PC-9 (cell line): ENCODE results near the gene CLASRP.

Experiments used
- EZH2 ChIP-seq: fragments of 200-600 bp; sonication (generic); IDR thresholded peaks from 2 replicates; pipeline ENCODE4 v1.8.0; 2017; ENCODE audit warnings: antibody characterized with exemption, low read depth
- TF ChIP-seq, protein P1 (sequence below): fragments of 200-600 bp; sonication (generic); conservative IDR thresholded peaks from 2 replicates; pipeline ENCODE4 v1.6.1; 2017; ENCODE audit warnings: mixed run types, antibody characterized with exemption, mild to moderate bottlenecking, moderate library complexity

DNA sequence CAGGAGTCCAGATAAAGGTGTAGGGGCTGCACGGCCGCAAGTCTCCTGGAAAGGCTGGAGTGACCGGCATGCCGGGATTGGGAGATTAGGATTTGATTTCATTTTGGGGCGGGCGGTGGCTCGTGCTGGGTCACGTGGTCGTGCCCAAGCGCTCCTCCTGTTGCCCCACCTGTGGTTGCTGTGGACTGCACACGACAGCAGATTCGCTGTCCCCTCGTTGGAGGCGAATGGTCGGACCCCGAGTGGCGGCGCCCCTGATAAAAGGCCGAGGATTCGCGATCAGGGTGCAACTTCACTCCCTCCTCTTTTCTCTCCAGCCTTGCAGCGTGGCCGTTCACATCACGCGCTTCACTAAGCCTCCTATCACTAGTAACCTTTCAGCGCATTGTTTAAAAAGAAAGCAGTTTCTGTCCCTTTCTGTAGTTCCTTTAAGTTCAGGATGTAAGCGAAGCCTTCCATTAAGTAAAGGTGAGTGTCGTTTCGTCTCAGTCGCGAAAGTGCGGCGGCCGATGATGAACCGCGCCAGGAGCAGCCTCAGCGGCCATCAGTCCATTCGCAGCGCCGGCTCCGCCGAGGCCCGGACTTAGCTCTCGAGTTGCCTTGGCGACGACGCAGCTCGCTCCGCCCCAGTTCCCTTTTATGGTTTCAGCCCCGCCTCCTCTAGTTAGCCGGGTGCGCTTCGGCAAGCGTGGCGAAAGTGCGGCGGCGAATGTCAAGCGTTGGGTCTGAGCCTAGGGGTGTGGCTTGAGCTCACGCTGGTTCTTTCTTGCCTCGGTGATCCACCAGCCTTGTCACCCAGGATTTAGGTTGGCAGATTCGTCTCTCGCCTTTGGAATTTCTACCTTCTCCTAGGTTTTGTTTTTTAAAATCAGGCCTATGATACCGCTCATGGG lies 52.4 kb downstream of the CLASRP start:
- TF ChIP-seq EZH2, result no peak
- TF ChIP-seq, protein P1, sequence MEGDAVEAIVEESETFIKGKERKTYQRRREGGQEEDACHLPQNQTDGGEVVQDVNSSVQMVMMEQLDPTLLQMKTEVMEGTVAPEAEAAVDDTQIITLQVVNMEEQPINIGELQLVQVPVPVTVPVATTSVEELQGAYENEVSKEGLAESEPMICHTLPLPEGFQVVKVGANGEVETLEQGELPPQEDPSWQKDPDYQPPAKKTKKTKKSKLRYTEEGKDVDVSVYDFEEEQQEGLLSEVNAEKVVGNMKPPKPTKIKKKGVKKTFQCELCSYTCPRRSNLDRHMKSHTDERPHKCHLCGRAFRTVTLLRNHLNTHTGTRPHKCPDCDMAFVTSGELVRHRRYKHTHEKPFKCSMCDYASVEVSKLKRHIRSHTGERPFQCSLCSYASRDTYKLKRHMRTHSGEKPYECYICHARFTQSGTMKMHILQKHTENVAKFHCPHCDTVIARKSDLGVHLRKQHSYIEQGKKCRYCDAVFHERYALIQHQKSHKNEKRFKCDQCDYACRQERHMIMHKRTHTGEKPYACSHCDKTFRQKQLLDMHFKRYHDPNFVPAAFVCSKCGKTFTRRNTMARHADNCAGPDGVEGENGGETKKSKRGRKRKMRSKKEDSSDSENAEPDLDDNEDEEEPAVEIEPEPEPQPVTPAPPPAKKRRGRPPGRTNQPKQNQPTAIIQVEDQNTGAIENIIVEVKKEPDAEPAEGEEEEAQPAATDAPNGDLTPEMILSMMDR, result no peak
